HUES6 (cell line): Measurements from ENCODE around the gene BCL11B.

Experiments
- H3K27ac ChIP-seq: 2 replicates; pipeline ENCODE4 v1.7.0; 2013; ENCODE audit warnings: low read depth, mild to moderate bottlenecking, low read length, inconsistent platforms
- H3K27me3 ChIP-seq: 2 replicates; pipeline ENCODE4 v1.6.1; 2013; ENCODE audit warnings: low read length; ENCODE audit not compliant: control insufficient read depth, insufficient read depth
- H3K36me3 ChIP-seq: 2 replicates; pipeline ENCODE4 v1.6.1; 2013; ENCODE audit warnings: low read length; ENCODE audit not compliant: control insufficient read depth, insufficient read depth
- H3K4me1 ChIP-seq: 2 replicates; pipeline ENCODE4 v1.6.1; 2013; ENCODE audit warnings: low read length; ENCODE audit not compliant: control insufficient read depth, insufficient read depth
- H3K4me3 ChIP-seq: 2 replicates; pipeline ENCODE4 v1.5.1; 2013; ENCODE audit warnings: low read depth, low read length
- H3K9ac ChIP-seq: one replicate; pipeline ENCODE4 v1.6.1; 2013; ENCODE audit warnings: mild to moderate bottlenecking, low read length
- H3K9me3 ChIP-seq: 2 replicates; pipeline ENCODE4 v1.6.1; 2013; ENCODE audit warnings: low read depth, low read length; ENCODE audit not compliant: control insufficient read depth, insufficient read depth

Gene BCL11B

GRCh38 chr14:99244367-99244901, 27.6 kb downstream of the BCL11B start:
- H3K27me3 ChIP-seq, result peaks cover 18% of the 10 kb centered on the region
- no peak overlapping the region for H3K9ac ChIP-seq
- H3K36me3 ChIP-seq, result no peaks in the 10 kb centered on the region
- no peaks in the 10 kb centered on the region for H3K9me3 ChIP-seq
- H3K27ac ChIP-seq, result no peak overlapping the region
- peaks cover 79% of the 10 kb centered on the region for H3K4me1 ChIP-seq
- H3K4me3 ChIP-seq, result peak overlapping the region; percentile 66; the same call in 1 of the 2 replicates

GRCh38 chr14:99242816-99243721, 28.9 kb downstream of the BCL11B start:
- peaks cover 80% of the 10 kb centered on the region for H3K4me1 ChIP-seq
- H3K27me3 ChIP-seq, result peaks cover 14% of the 10 kb centered on the region

GRCh38 chr14:99242238-99242637, 29.8 kb downstream of the BCL11B start:
- no peak overlapping the region for H3K4me3 ChIP-seq
- H3K9ac ChIP-seq, result no peak overlapping the region
- H3K9me3 ChIP-seq, result no peaks in the 10 kb centered on the region
- H3K4me1 ChIP-seq, result peaks cover 74% of the 10 kb centered on the region
- no peak overlapping the region for H3K27ac ChIP-seq
- H3K36me3 ChIP-seq, result no peaks in the 10 kb centered on the region
- H3K27me3 ChIP-seq, result peaks cover 6% of the 10 kb centered on the region; the same call in 1 of the 2 replicates

More at GRCh38 chr14:99242816-99243721, 28.9 kb downstream of the BCL11B start:
- Histone ChIP-seq H3K9ac (no peak overlapping the region), H3K4me3 (no peak overlapping the region), H3K27ac (no peak overlapping the region), H3K9me3 (no peaks in the 10 kb centered on the region), H3K36me3 (no peaks in the 10 kb centered on the region)

- Histone ChIP-seq H3K4me1 (peaks cover 73% of the 10 kb centered on the region), H3K36me3 (no peaks in the 10 kb centered on the region), H3K9me3 (no peaks in the 10 kb centered on the region), H3K4me3 (no peak overlapping the region; the same call in 1 of the 2 replicates), H3K27me3 (no peaks in the 10 kb centered on the region; the same call in 1 of the 2 replicates), H3K9ac (peak overlapping the region; percentile 30), H3K27ac (peak overlapping the region; percentile 27; the same call in 1 of the 2 replicates)
Observed at GRCh38 chr14:99241325-99242010, 30.5 kb downstream of the BCL11B start.

- Histone ChIP-seq H3K27me3 (no peaks in the 10 kb centered on the region), H3K9me3 (no peaks in the 10 kb centered on the region), H3K4me1 (peaks cover 80% of the 10 kb centered on the region), H3K9ac (peak overlapping the region; percentile 30), H3K4me3 (no peak overlapping the region; the same call in 1 of the 2 replicates), H3K36me3 (no peaks in the 10 kb centered on the region), H3K27ac (peak overlapping the region; percentile 27; the same call in 1 of the 2 replicates)
Observed at GRCh38 chr14:99240627-99241324, 31.2 kb downstream of the BCL11B start.

GRCh38 chr14:99239661-99240092, 32.3 kb downstream of the BCL11B start:
- H3K36me3 ChIP-seq, result no peaks in the 10 kb centered on the region
- peaks cover 78% of the 10 kb centered on the region for H3K4me1 ChIP-seq
- H3K9me3 ChIP-seq, result no peaks in the 10 kb centered on the region
- H3K27me3 ChIP-seq, result no peaks in the 10 kb centered on the region
- no peak overlapping the region for H3K9ac ChIP-seq
- H3K4me3 ChIP-seq, result no peak overlapping the region
- H3K27ac ChIP-seq, result no peak overlapping the region

- Histone ChIP-seq H3K36me3 (no peaks in the 10 kb centered on the region), H3K4me1 (peaks cover 79% of the 10 kb centered on the region), H3K27me3 (no peaks in the 10 kb centered on the region), H3K4me3 (no peak overlapping the region), H3K9me3 (no peaks in the 10 kb centered on the region), H3K27ac (no peak overlapping the region), H3K9ac (no peak overlapping the region)
Observed at GRCh38 chr14:99238216-99238615, 33.8 kb downstream of the BCL11B start.

- H3K4me3 ChIP-seq, result no peak overlapping the region
- H3K9ac ChIP-seq, result no peak overlapping the region
- H3K4me1 ChIP-seq, result peaks cover 79% of the 10 kb centered on the region
- no peaks in the 10 kb centered on the region for H3K27me3 ChIP-seq
- H3K27ac ChIP-seq, result no peak overlapping the region
- H3K36me3 ChIP-seq, result no peaks in the 10 kb centered on the region
- no peaks in the 10 kb centered on the region for H3K9me3 ChIP-seq
Observed at GRCh38 chr14:99237288-99237687, 34.7 kb downstream of the BCL11B start.

- Histone ChIP-seq H3K4me1 (peaks cover 75% of the 10 kb centered on the region), H3K9ac (peak overlapping the region; percentile 22), H3K36me3 (no peaks in the 10 kb centered on the region), H3K27me3 (no peaks in the 10 kb centered on the region), H3K4me3 (no peak overlapping the region), H3K27ac (peak overlapping the region; percentile 67; the same call in 1 of the 2 replicates), H3K9me3 (no peaks in the 10 kb centered on the region)
Observed at GRCh38 chr14:99236386-99237138, 35.4 kb downstream of the BCL11B start.
